B cell (primary cell): ENCODE measurements around the gene MAGI2. TPM values are rescaled to one million over a fixed set of nuclear protein-coding genes. Genes with fewer than 3 reads are reported as not detected.

Source experiments
- ATAC-seq: fragments of 200-7000 bp; cut with Tn5 transposase; one replicate; pipeline ENCODE4 v1.10.0; 2021; ENCODE audit warnings: low read depth, mild to moderate bottlenecking, moderate number of reproducible peaks, moderate library complexity
- CTCF ChIA-PET: fragments of 350-600 bp; sonication (Branson Sonifier 250); formaldehyde crosslinking; loops from one replicate; lab custom pipeline; 2021; ENCODE audit warnings: antibody characterized with exemption, inconsistent platforms; lab: Charles Lee
- POLR2A ChIA-PET: fragments of 350-600 bp; sonication (Branson Sonifier 250); formaldehyde crosslinking; loops from one replicate; lab custom pipeline; 2021; ENCODE audit warnings: antibody characterized with exemption; lab: Charles Lee
- DNase-seq: peaks from one replicate; pipeline ENCODE4 v3.0.0; 2013
- H2AFZ ChIP-seq: 2 replicates; pipeline ENCODE4 v1.6.1; 2012; ENCODE audit warnings: mild to moderate bottlenecking, low read depth, low read length; ENCODE audit not compliant: insufficient read depth, poor library complexity, severe bottlenecking
- H3K27ac ChIP-seq, 2 donors: 1 replicate in 1 of 2; 2 replicates in 1 of 2; pipeline ENCODE4 v1.5.1; 2012 to 2013; ENCODE audit warnings: low read length in 2 of 2, mild to moderate bottlenecking in 2 of 2, moderate library complexity in 1 of 2
- H3K27me3 ChIP-seq, 4 experiments: fragments of 200-600 bp in 1 of 4; sonication (generic) in 1 of 4; replicated peaks in 1 of 4; 1 replicate in 2 of 4; 2 replicates in 2 of 4; pipeline versions ENCODE4 v1.6.1 to v1.7.0; 2013 to 2016; ENCODE audit warnings: low read length in 3 of 4, mild to moderate bottlenecking in 2 of 4, mixed read lengths in 1 of 4, moderate library complexity in 1 of 4; ENCODE audit not compliant: insufficient read depth in 4 of 4, control insufficient read depth in 3 of 4; ENCODE audit errors: control extremely low read depth in 1 of 4
- H3K36me3 ChIP-seq, 2 experiments: replicated peaks in 1 of 2; 1 replicate in 1 of 2; 2 replicates in 1 of 2; pipeline versions ENCODE4 v1.6.1 to v1.7.1; 2013; ENCODE audit warnings: low read length in 1 of 2; ENCODE audit not compliant: insufficient read depth in 2 of 2, control insufficient read depth in 1 of 2; ENCODE audit errors: control extremely low read depth in 1 of 2, extremely low read depth in 1 of 2
- H3K4me1 ChIP-seq, 2 donors: fragments of 200-600 bp in 1 of 2; sonication (generic) in 1 of 2; 1 replicate in 1 of 2; 2 replicates in 1 of 2; pipeline versions ENCODE4 v1.5.1 to v1.6.1; 2013 to 2017; ENCODE audit warnings: low read length in 2 of 2; ENCODE audit not compliant: control insufficient read depth in 2 of 2, insufficient read depth in 2 of 2
- H3K4me2 ChIP-seq: replicated peaks from 2 replicates; pipeline ENCODE3; 2012; ENCODE audit warnings: mild to moderate bottlenecking, low read depth, low read length; ENCODE audit not compliant: poor library complexity, severe bottlenecking
- H3K4me3 ChIP-seq, 5 experiments: fragments of 200-600 bp in 1 of 5; sonication (generic) in 1 of 5; 1 replicate in 3 of 5; 2 replicates in 2 of 5; pipeline versions ENCODE4 v1.5.1 to v1.7.0; 2011 to 2016; ENCODE audit warnings: low read length in 4 of 5, mild to moderate bottlenecking in 4 of 5, low read depth in 2 of 5, control low read depth in 1 of 5, moderate library complexity in 1 of 5; ENCODE audit not compliant: insufficient read depth in 1 of 5; ENCODE audit errors: control extremely low read depth in 1 of 5, extremely low read depth in 1 of 5
- H3K79me2 ChIP-seq: fragments of 200-600 bp; sonication (generic); one replicate; pipeline ENCODE4 v1.6.0; 2016; ENCODE audit warnings: low read length; ENCODE audit not compliant: control insufficient read depth, insufficient read depth
- H3K9ac ChIP-seq: fragments of 200-600 bp; sonication (generic); 2 replicates; pipeline ENCODE4 v1.6.1; 2017; ENCODE audit warnings: mild to moderate bottlenecking, low read length, moderate library complexity
- H3K9me3 ChIP-seq, 3 donors: one replicate each; pipeline versions ENCODE4 v1.6.1 to v1.7.1; 2013; ENCODE audit warnings: low read length in 2 of 3; ENCODE audit not compliant: control insufficient read depth in 2 of 3, insufficient read depth in 1 of 3; ENCODE audit errors: control extremely low read depth in 1 of 3
- H4K20me1 ChIP-seq: 2 replicates; pipeline ENCODE4 v1.6.0; 2012; ENCODE audit warnings: mild to moderate bottlenecking, low read length; ENCODE audit not compliant: insufficient read depth, control insufficient read depth, poor library complexity, severe bottlenecking
- H3K27ac Mint-ChIP-seq: one replicate; pipeline ENCODE4 v1.8.0; 2021; ENCODE audit warnings: mixed read lengths
- H3K27me3 Mint-ChIP-seq: one replicate; pipeline ENCODE4 v1.8.0; 2021; ENCODE audit warnings: mixed read lengths
- H3K4me1 Mint-ChIP-seq: one replicate; pipeline ENCODE4 v1.8.0; 2021; ENCODE audit warnings: mixed read lengths
- H3K4me3 Mint-ChIP-seq: one replicate; pipeline ENCODE4 v1.8.0; 2021; ENCODE audit warnings: mixed read lengths
- H3K9me3 Mint-ChIP-seq: one replicate; pipeline ENCODE4 v1.8.0; 2022; ENCODE audit warnings: mixed read lengths; ENCODE audit not compliant: insufficient read depth
- EZH2 ChIP-seq: IDR thresholded peaks from 2 replicates; pipeline ENCODE4 v1.6.1; 2012; ENCODE audit warnings: borderline replicate concordance, low read depth, mild to moderate bottlenecking, moderate library complexity, low read length; ENCODE audit not compliant: insufficient read depth, poor library complexity, severe bottlenecking
- WGBS: methylation state at CpG from one replicate; pipeline ENCODE4 v1.1.5; 2013; ENCODE audit warnings: missing lambda C conversion rate; ENCODE audit not compliant: insufficient coverage; 5-methylcytosine and 5-hydroxymethylcytosine counted together
- intact Hi-C: fragments of 100-400 bp; cut with micrococcal nuclease; formaldehyde crosslinking; loops from one replicate; pipeline ENCODE4 v1.10.0; 2022
- polyA plus RNA-seq: library from polyadenylated mRNA; depleted of rRNA; stranded (reverse); fragments of >200 nt; gene quantifications from 2 replicates; pipeline ENCODE4 v1.2.3, GENCODE V29; 2012
- total RNA-seq, 2 donors: library from RNA; stranded (reverse); fragments of 120-200 nt in 1 of 2; gene quantifications; 1 replicate in 1 of 2; 2 replicates in 1 of 2; pipeline versions ENCODE4 v1.2.3 to v1.2.4, GENCODE V29; 2013 to 2022
- TF ChIP-seq, protein P1 (sequence below): fragments of 200-600 bp; IDR thresholded peaks from one replicate; pipeline ENCODE4 v1.8.0; 2022; ENCODE audit warnings: antibody characterized with exemption, mild to moderate bottlenecking

MAGI2 gene
- total and polyA plus RNA-seq, 2 donors (not counting 1 experiment from before 2014, with no cell fraction given) = 0.16 to 0.64 TPM

DNA sequence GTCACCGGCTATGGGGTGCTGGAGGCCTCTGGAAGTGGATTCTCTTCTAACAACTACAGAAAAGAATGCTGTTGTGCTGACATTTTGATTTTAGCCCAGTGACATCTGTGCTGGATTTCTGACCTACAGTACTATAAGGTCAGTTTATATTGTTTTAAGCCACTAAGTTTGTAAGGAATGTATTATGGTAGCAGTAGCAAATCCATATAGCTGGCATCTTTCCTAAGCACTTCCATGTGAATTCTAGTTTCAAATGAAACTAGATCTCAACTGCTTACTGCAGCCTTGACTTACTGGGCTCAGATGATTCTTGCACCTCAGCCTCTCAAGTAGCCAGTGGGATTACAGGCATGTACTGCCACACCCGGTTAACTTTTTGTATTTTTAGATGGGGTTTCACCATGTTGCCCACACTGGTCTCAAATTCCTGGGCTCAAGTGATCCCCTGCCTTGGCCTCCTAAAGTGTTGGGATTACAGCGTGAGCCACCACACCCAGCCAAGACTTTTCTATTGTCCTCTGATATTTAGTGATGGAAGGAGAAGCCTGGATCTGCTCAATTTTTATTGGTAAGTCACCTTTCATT is 1240.9 kb downstream of the MAGI2 start:
- Histone ChIP-seq H3K36me3 (no peaks in the 10 kb centered on the region), H3K27me3 (no peaks in the 10 kb centered on the region), H3K4me1 (no peaks in the 10 kb centered on the region), H3K27ac (no peak overlapping the region), H3K4me2 (no peak overlapping the region), H3K79me2 (no peaks in the 10 kb centered on the region), H3K9ac (no peak overlapping the region), H3K9me3 (no peaks in the 10 kb centered on the region), H4K20me1 (no peaks in the 10 kb centered on the region), H3K4me3 (no peak overlapping the region), H2AFZ (no peak overlapping the region)
- 94% methylated on average over 2 of the region's 3 CpGs for WGBS
- ChIA-PET POLR2A (no interaction called here), CTCF (no interaction called here)
- H3K27me3 Mint-ChIP-seq = peaks cover 9% of the 10 kb centered on the region
- ATAC-seq = no peak
- TF ChIP-seq, protein P1, sequence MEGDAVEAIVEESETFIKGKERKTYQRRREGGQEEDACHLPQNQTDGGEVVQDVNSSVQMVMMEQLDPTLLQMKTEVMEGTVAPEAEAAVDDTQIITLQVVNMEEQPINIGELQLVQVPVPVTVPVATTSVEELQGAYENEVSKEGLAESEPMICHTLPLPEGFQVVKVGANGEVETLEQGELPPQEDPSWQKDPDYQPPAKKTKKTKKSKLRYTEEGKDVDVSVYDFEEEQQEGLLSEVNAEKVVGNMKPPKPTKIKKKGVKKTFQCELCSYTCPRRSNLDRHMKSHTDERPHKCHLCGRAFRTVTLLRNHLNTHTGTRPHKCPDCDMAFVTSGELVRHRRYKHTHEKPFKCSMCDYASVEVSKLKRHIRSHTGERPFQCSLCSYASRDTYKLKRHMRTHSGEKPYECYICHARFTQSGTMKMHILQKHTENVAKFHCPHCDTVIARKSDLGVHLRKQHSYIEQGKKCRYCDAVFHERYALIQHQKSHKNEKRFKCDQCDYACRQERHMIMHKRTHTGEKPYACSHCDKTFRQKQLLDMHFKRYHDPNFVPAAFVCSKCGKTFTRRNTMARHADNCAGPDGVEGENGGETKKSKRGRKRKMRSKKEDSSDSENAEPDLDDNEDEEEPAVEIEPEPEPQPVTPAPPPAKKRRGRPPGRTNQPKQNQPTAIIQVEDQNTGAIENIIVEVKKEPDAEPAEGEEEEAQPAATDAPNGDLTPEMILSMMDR = no peak
- no peak for TF ChIP-seq EZH2
- H3K27ac Mint-ChIP-seq = no peak overlapping the region
- intact Hi-C loops = no loop called here
- H3K4me1 Mint-ChIP-seq = no peaks in the 10 kb centered on the region
- H3K9me3 Mint-ChIP-seq = peaks cover 2% of the 10 kb centered on the region
- no peak for DNase-seq
- no peak overlapping the region for H3K4me3 Mint-ChIP-seq

DNA sequence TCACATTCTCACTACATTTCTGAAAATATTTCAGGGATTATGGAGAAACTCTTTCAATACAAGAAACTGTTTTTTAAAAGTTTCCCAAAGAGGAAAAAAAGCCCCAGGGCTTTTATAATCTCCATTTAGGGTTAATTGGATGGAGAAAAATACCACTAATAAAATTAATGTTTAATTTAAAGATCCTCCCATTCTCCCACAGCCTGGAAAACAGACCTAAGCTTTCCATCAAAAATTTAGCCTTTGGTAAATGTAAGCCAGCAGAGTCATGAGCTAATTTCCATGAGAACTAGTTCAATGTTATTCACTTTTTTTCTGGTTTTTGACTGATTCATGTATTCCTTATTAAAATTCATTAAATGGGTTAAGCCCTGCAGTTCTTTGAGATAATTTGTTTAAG is 1246.2 kb downstream of the MAGI2 start:
- no peak for ATAC-seq
- no peak overlapping the region for H3K27ac Mint-ChIP-seq
- no peak overlapping the region for H3K27ac ChIP-seq
- H3K27me3 Mint-ChIP-seq = peaks cover 5% of the 10 kb centered on the region
- POLR2A ChIA-PET = no interaction called here
- no peaks in the 10 kb centered on the region for H3K9me3 ChIP-seq
- H3K9ac ChIP-seq = no peak overlapping the region
- no peak overlapping the region for H3K4me2 ChIP-seq
- H3K27me3 ChIP-seq = no peaks in the 10 kb centered on the region
- no peak overlapping the region for H3K4me3 Mint-ChIP-seq
- peaks cover 2% of the 10 kb centered on the region for H3K9me3 Mint-ChIP-seq
- no peaks in the 10 kb centered on the region for H3K4me1 ChIP-seq
- DNase-seq = no peak
- no peak overlapping the region for H2AFZ ChIP-seq
- H3K36me3 ChIP-seq = no peaks in the 10 kb centered on the region
- H3K4me3 ChIP-seq = no peak overlapping the region
- H3K4me1 Mint-ChIP-seq = no peaks in the 10 kb centered on the region
- no peak for TF ChIP-seq EZH2
- TF ChIP-seq, protein P1 = no peak
- H4K20me1 ChIP-seq = no peaks in the 10 kb centered on the region
- intact Hi-C loops = no loop called here
- CTCF ChIA-PET = no interaction called here
- H3K79me2 ChIP-seq = no peaks in the 10 kb centered on the region
